H9 (cell line): ENCODE measurements around the gene DIS3L2. TPM values are rescaled to one million over a fixed set of nuclear protein-coding genes. Genes with fewer than 3 reads are reported as not detected.

ENCODE experiments used
- DNase-seq: peaks from one replicate; pipeline ENCODE4 v3.0.0-alpha.2; 2017
- H2AFZ ChIP-seq: one replicate; pipeline ENCODE4 v1.6.1; 2013; ENCODE audit warnings: mild to moderate bottlenecking, low read length, control low read depth, moderate library complexity
- H2AK5ac ChIP-seq: 2 replicates; pipeline ENCODE4 v1.6.1; 2013; ENCODE audit warnings: low read length, control low read depth, mixed read lengths; ENCODE audit not compliant: insufficient read length
- H2BK120ac ChIP-seq: one replicate; pipeline ENCODE4 v1.6.1; 2013; ENCODE audit warnings: low read depth, mild to moderate bottlenecking, low read length, control low read depth, inconsistent platforms; ENCODE audit not compliant: poor library complexity, severe bottlenecking
- H2BK12ac ChIP-seq: 2 replicates; pipeline ENCODE4 v1.6.1; 2013; ENCODE audit warnings: low read length, control low read depth, mixed read lengths, low read depth; ENCODE audit not compliant: insufficient read length
- H2BK15ac ChIP-seq: 2 replicates; pipeline ENCODE4 v1.6.1; 2013; ENCODE audit warnings: low read depth, low read length, control low read depth
- H2BK20ac ChIP-seq: one replicate; pipeline ENCODE4 v1.6.1; 2013; ENCODE audit warnings: low read depth, mild to moderate bottlenecking, low read length, control low read depth, inconsistent platforms; ENCODE audit not compliant: poor library complexity, severe bottlenecking
- H2BK5ac ChIP-seq: 2 replicates; pipeline ENCODE4 v1.6.1; 2013; ENCODE audit warnings: low read length, control low read depth, mixed read lengths; ENCODE audit not compliant: insufficient read length
- H3K14ac ChIP-seq: 2 replicates; pipeline ENCODE4 v1.6.1; 2013; ENCODE audit warnings: low read length, control low read depth; ENCODE audit not compliant: insufficient read depth
- H3K18ac ChIP-seq: 2 replicates; pipeline ENCODE4 v1.6.1; 2013; ENCODE audit warnings: low read depth, mild to moderate bottlenecking, mixed read lengths, low read length, control low read depth; ENCODE audit not compliant: insufficient read length
- H3K23ac ChIP-seq: 2 replicates; pipeline ENCODE4 v1.6.1; 2013; ENCODE audit warnings: low read length, control low read depth, mixed read lengths, low read depth; ENCODE audit not compliant: insufficient read length
- H3K23me2 ChIP-seq: 2 replicates; pipeline ENCODE4 v1.6.1; 2013; ENCODE audit warnings: low read depth, mild to moderate bottlenecking, mixed read lengths, low read length, control low read depth; ENCODE audit not compliant: insufficient read length, poor library complexity, severe bottlenecking
- H3K27ac ChIP-seq: 2 replicates; pipeline ENCODE4 v1.5.1; 2013; ENCODE audit warnings: low read length, control low read depth, mixed read lengths, low read depth; ENCODE audit not compliant: insufficient read length
- H3K27me3 ChIP-seq: 2 replicates; pipeline ENCODE4 v1.6.1; 2013; ENCODE audit warnings: low read length, control low read depth, inconsistent platforms; ENCODE audit not compliant: insufficient read depth
- H3K4ac ChIP-seq: 2 replicates; pipeline ENCODE4 v1.6.1; 2013; ENCODE audit warnings: low read depth, mild to moderate bottlenecking, control low read depth, inconsistent platforms, low read length, moderate library complexity
- H3K4me1 ChIP-seq: 2 replicates; pipeline ENCODE4 v1.6.1; 2013; ENCODE audit warnings: low read length, control low read depth, inconsistent platforms; ENCODE audit not compliant: insufficient read depth
- H3K4me2 ChIP-seq: 2 replicates; pipeline ENCODE4 v1.6.1; 2013; ENCODE audit warnings: low read length, control low read depth, mixed read lengths; ENCODE audit not compliant: insufficient read length, insufficient read depth
- H3K56ac ChIP-seq: 2 replicates; pipeline ENCODE4 v1.6.1; 2013; ENCODE audit warnings: low read depth, mild to moderate bottlenecking, mixed read lengths, low read length, control low read depth; ENCODE audit not compliant: insufficient read length
- H3K79me1 ChIP-seq: 2 replicates; pipeline ENCODE4 v1.6.1; 2013; ENCODE audit warnings: low read depth, mild to moderate bottlenecking, moderate library complexity, low read length, control low read depth, inconsistent platforms; ENCODE audit not compliant: insufficient read depth, poor library complexity, severe bottlenecking
- H3K79me2 ChIP-seq: 2 replicates; pipeline ENCODE4 v1.6.1; 2013; ENCODE audit warnings: low read length, control low read depth, inconsistent platforms; ENCODE audit not compliant: insufficient read depth
- H3K9ac ChIP-seq: 2 replicates; pipeline ENCODE4 v1.6.1; 2013; ENCODE audit warnings: low read length, control low read depth, mixed read lengths; ENCODE audit not compliant: insufficient read length; ENCODE audit errors: extremely low read depth
- H3K9me3 ChIP-seq: one replicate; pipeline ENCODE4 v1.6.1; 2013; ENCODE audit warnings: low read depth, low read length, inconsistent platforms; ENCODE audit not compliant: control insufficient read depth
- H3T11ph ChIP-seq: one replicate; pipeline ENCODE4 v1.6.1; 2013; ENCODE audit warnings: mild to moderate bottlenecking, low read length, control low read depth, inconsistent platforms
- H4K20me1 ChIP-seq: one replicate; pipeline ENCODE4 v1.6.1; 2013; ENCODE audit not compliant: control insufficient read depth, insufficient read length, insufficient read depth
- H4K5ac ChIP-seq: 2 replicates; pipeline ENCODE4 v1.6.1; 2013; ENCODE audit warnings: low read depth, mild to moderate bottlenecking, mixed read lengths, low read length, control low read depth; ENCODE audit not compliant: insufficient read length
- H4K8ac ChIP-seq: replicated peaks from 2 replicates; pipeline ENCODE4 v1.6.1; 2013; ENCODE audit warnings: low read length, control low read depth, mixed read lengths, low read depth; ENCODE audit not compliant: insufficient read length
- H4K91ac ChIP-seq: 2 replicates; pipeline ENCODE4 v1.6.1; 2013; ENCODE audit warnings: low read depth, mild to moderate bottlenecking, moderate library complexity, mixed read lengths, low read length, control low read depth; ENCODE audit not compliant: insufficient read length
- H3K27ac Mint-ChIP-seq, 3 experiments: 2 replicates in 2 of 3; 3 replicates in 1 of 3; pipeline ENCODE4 v1.8.0; 2020 to 2021; ENCODE audit warnings: mixed read lengths in 3 of 3, mild to moderate bottlenecking in 1 of 3, moderate library complexity in 1 of 3
- H3K27me3 Mint-ChIP-seq: 2 replicates; pipeline ENCODE4 v1.8.0; 2021; ENCODE audit warnings: low read depth, mild to moderate bottlenecking, moderate library complexity, mixed read lengths
- H3K36me3 Mint-ChIP-seq, 3 experiments: 2 replicates in 2 of 3; 3 replicates in 1 of 3; pipeline ENCODE4 v1.8.0; 2020 to 2021; ENCODE audit warnings: low read depth in 3 of 3, mixed read lengths in 3 of 3; ENCODE audit not compliant: insufficient read depth in 1 of 3
- H3K4me1 Mint-ChIP-seq, 2 experiments: 2 replicates each; pipeline ENCODE4 v1.8.0; 2020; ENCODE audit warnings: mixed read lengths in 2 of 2
- H3K4me3 Mint-ChIP-seq, 2 experiments: 2 replicates in 1 of 2; 3 replicates in 1 of 2; pipeline ENCODE4 v1.8.0; 2020 to 2021; ENCODE audit warnings: mild to moderate bottlenecking in 2 of 2, mixed read lengths in 2 of 2, moderate library complexity in 1 of 2
- H3K9me3 Mint-ChIP-seq, 2 experiments: 2 replicates in 1 of 2; 3 replicates in 1 of 2; pipeline ENCODE4 v1.8.0; 2020; ENCODE audit warnings: mild to moderate bottlenecking in 2 of 2, mixed read lengths in 2 of 2, moderate library complexity in 1 of 2
- WGBS: extraction: QIAGEN DNeasy Blood & Tissue Kit; methylation state at CpG from one replicate; pipeline ENCODE4 v1.1.7; 2013; ENCODE audit warnings: missing lambda C conversion rate, low lambda C conversion rate, mixed read lengths; ENCODE audit not compliant: insufficient read length; ENCODE audit errors: extremely low coverage; 5-methylcytosine and 5-hydroxymethylcytosine counted together
- total RNA-seq: library from RNA; stranded (reverse); gene quantifications from 2 replicates; pipeline ENCODE4 v1.2.1, GENCODE V29; 2021
- TF ChIP-seq, protein P1 (sequence below): fragments of 200-600 bp; sonication (generic); conservative IDR thresholded peaks from 3 replicates; pipeline ENCODE4 v1.8.0; 2021; ENCODE audit warnings: antibody characterized with exemption, mild to moderate bottlenecking

Gene DIS3L2
- total RNA-seq, 1 experiment from 2014 or later, result 28.1 TPM

DNA sequence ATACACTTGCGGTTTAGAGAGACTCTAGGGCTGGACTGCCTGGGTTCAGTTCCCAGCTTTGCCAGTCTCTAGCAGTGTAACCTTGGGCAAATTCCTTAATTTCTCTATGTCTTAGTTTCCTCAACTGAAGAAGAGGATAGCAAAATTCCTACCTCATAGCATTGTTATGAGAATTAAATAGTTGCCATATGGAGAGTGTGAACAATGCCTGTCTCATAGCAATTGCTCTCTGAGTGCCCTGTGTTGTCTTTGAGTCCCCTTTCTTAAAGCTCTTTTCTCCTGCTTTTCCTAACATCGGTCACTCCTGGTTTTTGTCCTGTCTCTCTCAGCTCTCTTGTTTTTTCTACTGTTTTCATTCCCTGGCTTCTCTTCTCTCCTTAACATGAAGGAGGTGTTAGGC lies 300.3 kb downstream of the DIS3L2 start:
- no peak overlapping the region for H2BK120ac ChIP-seq
- H4K5ac ChIP-seq, result no peak overlapping the region
- no peak overlapping the region for H2AFZ ChIP-seq
- H3K79me1 ChIP-seq, result no peaks in the 10 kb centered on the region
- no peak overlapping the region for H3K4me2 ChIP-seq
- WGBS, result no CpG with 5 or more reads among the region's 2 CpGs
- H2AK5ac ChIP-seq, result no peak overlapping the region
- Mint-ChIP-seq H3K36me3 (peaks cover 0 to 5% (median 0%) of the 10 kb centered on the region in 3 experiments; a peak in 4 of 7 replicates), H3K9me3 (no peaks in the 10 kb centered on the region), H3K27me3 (no peaks in the 10 kb centered on the region; the same call in 1 of the 2 replicates), H3K27ac (no peak overlapping the region), H3K4me1 (peaks cover 6 to 9% of the 10 kb centered on the region in 2 experiments), H3K4me3 (no peak overlapping the region)
- no peak overlapping the region for H3K18ac ChIP-seq
- no peak overlapping the region for H3K4ac ChIP-seq
- TF ChIP-seq, protein P1, sequence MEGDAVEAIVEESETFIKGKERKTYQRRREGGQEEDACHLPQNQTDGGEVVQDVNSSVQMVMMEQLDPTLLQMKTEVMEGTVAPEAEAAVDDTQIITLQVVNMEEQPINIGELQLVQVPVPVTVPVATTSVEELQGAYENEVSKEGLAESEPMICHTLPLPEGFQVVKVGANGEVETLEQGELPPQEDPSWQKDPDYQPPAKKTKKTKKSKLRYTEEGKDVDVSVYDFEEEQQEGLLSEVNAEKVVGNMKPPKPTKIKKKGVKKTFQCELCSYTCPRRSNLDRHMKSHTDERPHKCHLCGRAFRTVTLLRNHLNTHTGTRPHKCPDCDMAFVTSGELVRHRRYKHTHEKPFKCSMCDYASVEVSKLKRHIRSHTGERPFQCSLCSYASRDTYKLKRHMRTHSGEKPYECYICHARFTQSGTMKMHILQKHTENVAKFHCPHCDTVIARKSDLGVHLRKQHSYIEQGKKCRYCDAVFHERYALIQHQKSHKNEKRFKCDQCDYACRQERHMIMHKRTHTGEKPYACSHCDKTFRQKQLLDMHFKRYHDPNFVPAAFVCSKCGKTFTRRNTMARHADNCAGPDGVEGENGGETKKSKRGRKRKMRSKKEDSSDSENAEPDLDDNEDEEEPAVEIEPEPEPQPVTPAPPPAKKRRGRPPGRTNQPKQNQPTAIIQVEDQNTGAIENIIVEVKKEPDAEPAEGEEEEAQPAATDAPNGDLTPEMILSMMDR, result no peak
- H3K9ac ChIP-seq, result no peak overlapping the region
- H3T11ph ChIP-seq, result no peak overlapping the region
- H3K23me2 ChIP-seq, result no peaks in the 10 kb centered on the region
- no peaks in the 10 kb centered on the region for H3K79me2 ChIP-seq
- no peak overlapping the region for H2BK20ac ChIP-seq
- H3K9me3 ChIP-seq, result no peaks in the 10 kb centered on the region
- no peak overlapping the region for H4K91ac ChIP-seq
- no peaks in the 10 kb centered on the region; the same call in 1 of the 2 replicates for H3K27me3 ChIP-seq
- no peaks in the 10 kb centered on the region for H3K4me1 ChIP-seq
- H2BK15ac ChIP-seq, result no peak overlapping the region
- H3K23ac ChIP-seq, result no peak overlapping the region
- DNase-seq, result no peak
- no peak overlapping the region for H3K56ac ChIP-seq
- H2BK5ac ChIP-seq, result no peak overlapping the region
- no peak overlapping the region for H4K8ac ChIP-seq
- no peak overlapping the region for H3K27ac ChIP-seq
- H3K14ac ChIP-seq, result no peak overlapping the region
- H2BK12ac ChIP-seq, result no peak overlapping the region
- H4K20me1 ChIP-seq, result no peaks in the 10 kb centered on the region
